Amniotic epithelial cell (primary cell): ENCODE measurements around the gene RAB27A.
A peak's percentile ranks its signal among the peaks of the same experiment; 100 is the strongest.
"Not testable (repeated sequence)": the region's sequence is repeated elsewhere in the genome, so short reads cannot be mapped to it uniquely, and the experiment has no call there.

Source experiments
- DNase-seq: peaks from one replicate; pipeline ENCODE4 v3.0.0-alpha.2; 2010; ENCODE audit warnings: low read depth

The RAB27A gene

DNA sequence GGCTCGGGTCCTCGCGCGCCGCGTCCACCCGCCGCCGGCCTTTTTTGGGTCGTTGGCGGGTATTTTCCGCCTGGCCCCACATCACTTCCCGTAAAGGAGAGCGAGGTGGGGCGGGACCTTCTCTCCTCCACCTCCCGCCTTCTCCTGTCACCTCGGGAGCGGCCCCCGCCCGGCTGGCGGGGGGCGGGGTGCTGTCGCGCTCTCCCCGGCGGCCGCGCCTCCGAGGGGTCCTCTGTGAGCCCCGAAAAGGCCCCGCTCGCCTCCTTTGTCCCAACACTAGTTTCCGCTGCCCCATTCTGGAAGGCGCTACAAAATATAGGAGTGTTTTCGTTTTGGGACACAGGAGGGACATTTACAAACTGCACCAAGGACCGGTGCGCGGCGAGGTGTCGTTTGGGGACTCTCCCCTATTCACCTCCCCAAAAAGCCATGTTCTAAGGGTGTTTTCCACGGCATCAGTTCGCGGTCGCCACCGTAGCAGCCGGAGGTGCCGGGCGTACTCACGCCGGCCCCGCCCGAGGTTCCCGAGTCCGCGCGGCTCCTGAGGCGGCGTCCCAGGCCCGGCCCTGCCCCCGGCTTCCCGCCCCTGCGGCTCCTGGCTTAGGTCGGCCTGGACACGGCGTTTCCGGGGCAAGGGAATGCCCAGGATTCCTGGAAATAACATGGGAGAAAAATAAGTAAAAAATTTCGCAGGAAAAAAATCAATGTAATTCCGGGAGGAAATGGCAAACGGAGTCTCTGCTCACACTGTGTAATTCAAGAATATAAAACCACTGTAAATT is at the start of gene RAB27A:
TSS of gene RAB27A (minus strand) at position 68 of the 782 bp plus-strand sequence. CDS start 54,879 bp downstream, outside the sequence.
- DNase-seq, result peak; percentile 73

DNA sequence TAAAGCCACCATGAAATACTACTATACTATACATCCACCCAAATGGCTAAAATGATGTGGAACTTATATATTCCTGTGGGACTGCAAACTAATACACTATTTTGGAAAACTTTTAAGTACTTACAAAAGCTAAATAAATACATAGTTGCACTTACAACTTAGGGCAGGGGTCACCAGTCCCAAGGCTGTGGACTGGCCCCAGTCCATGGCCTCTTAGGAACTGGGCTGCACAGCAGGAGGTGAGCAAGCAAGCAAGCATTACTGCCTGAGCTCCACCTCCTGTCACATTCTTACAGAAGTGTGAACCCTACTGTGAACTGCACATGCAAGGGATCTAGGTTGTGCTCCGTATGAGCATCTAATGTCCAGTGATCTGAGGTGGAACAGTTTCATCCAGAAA is 47.5 kb upstream of the RAB27A start:
- DNase-seq, result no peak

DNA sequence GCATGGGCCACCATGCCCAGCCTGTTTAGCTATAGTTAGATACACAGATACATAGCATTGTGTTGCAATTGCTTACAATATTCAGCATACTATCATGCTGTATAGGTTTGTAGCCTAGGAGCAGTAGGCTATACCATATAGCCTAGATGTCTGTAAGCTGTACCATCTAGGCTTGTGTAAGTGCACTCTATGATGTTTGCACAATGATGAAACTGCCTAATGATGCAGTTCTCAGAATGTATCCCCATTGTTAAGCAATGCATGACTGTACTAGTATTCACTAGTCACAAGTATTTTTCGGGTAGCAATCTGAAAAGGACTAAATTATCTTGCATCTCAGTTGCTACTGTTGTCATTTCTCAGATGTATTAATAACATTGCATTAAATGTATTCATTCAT is 45.4 kb upstream of the RAB27A start:
- DNase-seq, result peak; percentile 78

DNA sequence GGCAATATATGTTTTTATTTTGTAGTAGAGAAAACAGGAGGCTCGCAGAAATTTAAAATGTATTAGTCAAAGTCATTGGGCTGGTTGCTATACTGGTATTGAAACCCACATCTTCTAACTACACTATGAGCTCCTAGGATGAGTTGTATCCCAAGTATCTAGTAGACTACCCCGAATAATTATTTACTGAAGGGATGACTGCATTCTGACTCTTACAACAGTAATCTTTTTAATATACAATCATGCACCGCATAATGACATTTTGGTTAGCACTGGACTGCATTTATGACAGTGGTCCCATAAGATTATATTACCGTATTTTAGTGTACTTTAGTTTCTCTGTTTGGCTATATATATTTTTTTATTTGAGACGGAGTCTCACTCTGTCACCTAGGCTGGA is 44.8 kb upstream of the RAB27A start:
- no peak for DNase-seq

DNA sequence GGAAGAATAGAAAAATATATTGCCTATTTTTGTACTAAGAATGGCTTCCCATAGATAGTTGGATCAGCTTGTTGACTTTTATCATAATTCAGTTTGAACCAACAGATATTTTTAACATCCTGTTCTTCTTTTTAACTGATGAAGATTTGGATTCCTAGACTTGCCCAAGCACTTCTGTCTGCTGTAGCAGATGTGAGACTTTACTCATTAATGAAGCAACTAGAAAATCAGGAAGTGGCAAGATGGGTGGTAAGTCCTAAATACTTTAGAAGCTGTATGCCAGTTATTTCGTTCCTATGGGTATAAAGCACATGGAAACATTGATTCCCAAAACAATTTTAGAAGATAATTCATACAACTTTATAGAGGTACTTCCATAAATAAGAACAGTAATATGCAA is 37.8 kb upstream of the RAB27A start:
- DNase-seq, result no peak

DNA sequence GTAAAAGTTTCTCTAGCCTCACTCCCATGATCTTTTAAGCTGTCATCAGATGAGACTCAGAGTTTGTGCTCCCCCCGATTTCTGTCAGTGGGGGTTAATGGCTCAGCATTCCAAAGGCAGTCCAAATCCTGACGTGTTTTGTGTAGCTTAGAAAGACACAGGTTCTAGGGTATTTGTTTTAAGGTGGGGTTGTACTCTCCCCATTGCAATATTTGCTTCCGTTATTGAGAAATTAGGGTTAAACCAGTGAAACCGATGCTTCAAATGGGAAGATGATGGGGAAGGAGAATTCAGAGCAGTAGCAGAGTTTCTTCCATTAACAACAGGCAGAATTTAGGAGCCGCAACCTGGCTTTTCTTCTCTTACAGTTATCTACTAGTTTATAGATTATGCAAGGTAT is 32.9 kb upstream of the RAB27A start:
- DNase-seq, result no peak

DNA sequence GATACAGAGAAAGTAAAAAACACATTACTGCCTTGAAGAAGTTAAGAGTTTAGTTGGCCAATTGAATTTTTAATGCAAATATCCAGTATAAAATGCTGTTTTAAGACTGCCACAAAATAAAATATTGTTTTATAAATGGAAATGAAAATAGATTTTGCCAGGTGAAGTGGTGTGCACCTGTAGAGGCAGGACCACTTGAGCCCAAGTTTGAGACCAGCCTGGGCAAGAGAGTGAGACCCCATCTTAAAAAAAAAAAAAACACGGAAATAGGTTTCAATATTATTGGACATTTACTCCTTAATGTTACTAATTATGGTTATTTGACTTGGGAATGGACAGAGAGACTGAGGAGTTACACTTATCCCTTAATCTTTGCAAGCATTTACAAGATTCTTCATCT is 31.4 kb upstream of the RAB27A start:
- no peak for DNase-seq

DNA sequence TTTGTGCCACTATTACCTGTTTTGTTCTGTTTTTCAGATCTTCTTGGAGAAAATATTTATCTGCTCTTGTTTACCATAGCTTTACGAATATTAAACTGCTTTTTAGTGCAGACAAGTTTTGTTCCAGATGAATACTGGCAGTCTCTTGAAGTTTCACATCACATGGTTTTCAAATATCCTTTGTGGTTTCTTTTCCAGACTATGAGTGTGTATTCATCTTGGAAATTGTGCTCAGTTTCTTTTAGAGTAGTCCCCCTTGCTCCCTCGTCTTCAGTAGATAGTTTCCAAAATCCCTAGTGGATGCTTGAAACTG is 30.6 kb upstream of the RAB27A start:
- peak; percentile 27 for DNase-seq

DNA sequence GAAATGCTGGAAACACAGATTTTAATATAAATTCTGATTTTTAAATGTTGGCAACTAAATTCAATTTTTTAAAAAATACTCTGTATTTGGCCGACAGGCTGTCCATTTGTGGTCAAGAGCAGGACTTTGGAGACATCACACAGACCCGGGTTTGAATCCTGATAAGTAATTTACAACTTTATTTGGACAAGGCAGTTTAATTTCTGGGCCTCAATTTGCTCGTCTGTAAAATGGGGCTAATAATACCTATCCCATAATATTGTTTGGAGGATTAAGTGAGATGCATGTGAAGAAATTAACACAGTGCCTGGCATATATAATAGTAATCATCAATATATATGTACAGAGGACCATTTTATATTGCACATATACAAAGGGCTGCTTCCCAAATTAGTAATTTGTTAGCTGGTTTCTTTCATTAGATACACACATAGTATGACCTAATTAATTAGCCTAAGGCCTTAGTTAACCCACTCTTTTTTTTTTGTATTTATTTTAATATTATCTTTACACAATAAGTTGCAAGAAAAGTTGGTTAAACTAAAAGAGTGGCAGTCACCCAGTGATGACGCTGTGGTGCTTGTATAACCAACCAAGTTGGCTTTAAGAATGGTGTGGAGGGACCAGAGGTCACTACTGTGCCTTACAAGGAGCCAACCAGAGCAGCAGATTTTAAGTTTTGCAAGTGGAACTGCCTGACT is 30.1 kb upstream of the RAB27A start:
- DNase-seq, result no peak

DNA sequence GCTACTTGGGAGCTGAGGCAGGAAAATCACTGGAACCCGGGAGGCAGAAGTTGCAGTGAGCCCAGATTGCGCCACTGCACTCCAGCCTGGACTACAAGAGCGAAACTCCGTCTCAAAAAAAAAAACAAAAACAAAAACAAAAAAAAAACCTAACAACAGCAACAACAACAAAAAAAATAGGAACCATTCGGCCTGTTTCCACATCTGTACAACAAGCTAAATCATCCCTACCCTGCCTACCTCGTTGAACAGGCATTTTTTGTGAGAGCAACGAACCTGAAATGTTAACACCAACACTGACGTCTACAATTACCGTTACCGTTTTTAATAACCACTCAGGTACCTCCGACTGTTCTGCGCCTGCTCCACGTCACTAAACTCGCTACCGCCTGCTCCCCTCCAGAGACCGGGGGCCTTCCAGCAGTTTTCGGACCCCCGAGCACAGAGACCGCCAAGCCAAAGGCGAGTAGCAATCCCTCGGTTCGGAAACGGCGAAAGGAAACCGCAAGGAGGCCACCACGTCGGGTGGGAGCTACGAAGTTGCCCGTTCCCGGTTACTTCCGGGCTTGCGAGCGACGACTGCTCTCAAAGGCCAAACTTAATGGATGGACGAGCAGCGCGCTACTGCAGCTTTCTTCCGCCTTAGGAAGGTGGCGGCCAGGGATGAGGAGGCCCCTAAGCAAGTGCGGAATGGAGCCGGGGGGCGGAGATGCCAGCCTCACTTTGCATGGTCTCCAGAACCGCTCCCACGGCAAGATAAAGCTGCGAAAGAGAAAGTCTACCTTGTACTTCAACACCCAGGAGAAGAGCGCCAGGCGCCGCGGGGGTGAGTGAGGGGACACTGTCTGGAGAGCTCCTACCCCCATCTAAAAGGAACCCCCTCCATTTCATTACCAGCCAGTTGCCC is 29.2 kb upstream of the RAB27A start, which contains the start of the genes PIGB and PIGBOS1:
TSS of gene PIGB (plus strand) at position 635 of the 907 bp plus-strand sequence. CDS start at position 664, 29 bp downstream.
TSS of gene PIGBOS1 (minus strand) at position 536 of the 907 bp plus-strand sequence. CDS start 1,331 bp downstream, outside the sequence.
- DNase-seq, result peak; percentile 91

DNA sequence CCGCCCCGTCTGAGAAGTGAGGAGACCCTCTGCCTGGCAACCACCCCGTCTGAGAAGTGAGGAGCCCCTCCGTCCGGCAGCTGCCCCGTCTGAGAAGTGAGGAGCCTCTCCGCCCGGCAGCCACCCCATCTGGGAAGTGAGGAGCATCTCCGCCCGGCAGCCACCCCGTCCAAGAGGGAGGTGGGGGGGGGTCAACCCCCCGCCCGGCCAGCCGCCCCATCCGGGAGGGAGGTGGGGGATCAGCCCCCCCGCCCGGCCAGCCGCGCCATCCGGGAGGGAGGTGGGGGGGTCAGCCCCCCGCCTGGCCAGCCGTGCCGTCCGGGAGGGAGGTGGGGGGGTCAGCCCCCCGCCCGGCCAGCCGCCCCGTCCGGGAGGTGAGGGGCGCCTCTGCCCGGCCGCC is 13.2 kb upstream of the RAB27A start:
- not testable (repeated sequence) for DNase-seq

DNA sequence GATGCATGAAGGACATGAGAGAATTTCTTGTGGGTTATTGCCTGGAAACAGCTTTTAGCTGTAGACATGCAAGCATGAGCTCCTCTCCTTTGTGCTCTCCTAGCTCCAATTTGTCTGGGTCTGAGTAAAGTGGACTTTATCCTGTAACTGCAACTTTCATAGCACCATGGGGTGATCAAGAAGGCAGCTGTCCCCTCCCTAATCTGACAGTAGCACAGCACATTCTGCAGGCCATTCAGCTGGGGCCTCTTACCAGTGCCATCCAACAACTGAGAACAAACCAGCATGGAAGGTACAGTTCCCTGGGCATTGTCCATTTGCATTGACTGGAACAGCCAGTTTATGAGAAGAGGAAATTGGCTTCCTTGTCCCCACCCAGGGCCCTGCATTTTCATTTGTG is 7.7 kb upstream of the RAB27A start:
- DNase-seq, result no peak

DNA sequence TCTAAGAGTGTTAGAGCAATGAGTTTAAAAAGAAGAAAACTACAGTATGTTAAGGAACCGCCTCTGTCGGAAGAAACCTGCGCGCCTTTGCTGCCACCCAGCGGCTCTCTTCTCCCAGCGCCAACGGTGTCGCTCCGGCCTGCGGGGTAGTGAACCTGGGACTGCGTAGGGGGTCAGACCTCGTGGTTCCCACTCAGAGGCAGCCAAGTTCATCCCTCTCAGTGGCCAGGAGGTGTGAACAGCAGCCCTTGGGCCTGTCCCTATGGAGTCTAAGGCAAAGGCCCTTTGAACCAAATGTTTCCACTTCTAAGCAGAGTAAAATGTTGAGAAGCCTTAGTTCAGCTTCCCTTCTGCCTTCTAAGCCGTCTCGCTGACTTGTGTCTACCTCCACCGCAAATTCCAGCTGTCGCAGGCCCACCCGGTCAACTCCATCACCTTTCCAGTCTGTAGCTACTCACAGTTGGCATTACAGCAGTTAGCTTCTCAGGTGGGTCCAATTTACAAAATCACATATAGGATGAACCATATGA is 980 bp upstream of the RAB27A start:
- peak; percentile 76 for DNase-seq

DNA sequence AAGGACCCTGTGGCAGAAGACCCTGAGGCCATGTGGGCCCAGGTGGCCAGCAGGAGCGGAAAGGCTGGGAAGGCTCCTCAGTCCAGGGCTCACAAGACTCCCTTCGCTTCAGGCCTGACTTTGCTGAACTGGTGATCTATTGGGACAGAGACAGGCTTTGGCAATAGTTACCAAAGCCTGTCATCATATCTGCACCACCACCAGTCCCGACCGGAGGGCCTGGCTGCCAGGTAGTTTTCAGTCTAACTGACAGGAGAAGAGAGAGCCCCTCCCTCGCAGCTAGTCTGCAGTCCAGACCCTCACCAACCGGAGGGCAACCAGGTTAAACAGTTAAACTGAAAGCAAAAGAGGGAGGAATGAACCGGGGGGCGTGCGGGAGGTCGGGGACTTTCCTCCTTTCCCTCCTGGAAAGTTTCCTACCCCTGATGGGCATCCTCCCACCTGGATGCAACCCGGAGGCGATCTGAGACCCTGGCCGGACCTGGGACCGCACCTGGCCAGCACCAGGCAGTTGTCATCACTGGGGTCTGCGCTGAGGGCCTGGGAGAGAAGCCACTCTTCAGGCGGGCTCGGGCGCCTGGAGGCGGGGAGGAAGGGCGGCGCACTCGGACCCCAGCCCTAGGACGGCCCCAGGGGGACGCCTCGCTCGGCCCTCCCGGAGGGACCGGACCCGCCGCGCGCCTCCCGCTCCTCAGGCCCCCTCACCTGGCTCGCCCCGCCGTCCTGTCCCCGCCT is 435 bp downstream of the RAB27A start:
- peak; percentile 61 for DNase-seq

DNA sequence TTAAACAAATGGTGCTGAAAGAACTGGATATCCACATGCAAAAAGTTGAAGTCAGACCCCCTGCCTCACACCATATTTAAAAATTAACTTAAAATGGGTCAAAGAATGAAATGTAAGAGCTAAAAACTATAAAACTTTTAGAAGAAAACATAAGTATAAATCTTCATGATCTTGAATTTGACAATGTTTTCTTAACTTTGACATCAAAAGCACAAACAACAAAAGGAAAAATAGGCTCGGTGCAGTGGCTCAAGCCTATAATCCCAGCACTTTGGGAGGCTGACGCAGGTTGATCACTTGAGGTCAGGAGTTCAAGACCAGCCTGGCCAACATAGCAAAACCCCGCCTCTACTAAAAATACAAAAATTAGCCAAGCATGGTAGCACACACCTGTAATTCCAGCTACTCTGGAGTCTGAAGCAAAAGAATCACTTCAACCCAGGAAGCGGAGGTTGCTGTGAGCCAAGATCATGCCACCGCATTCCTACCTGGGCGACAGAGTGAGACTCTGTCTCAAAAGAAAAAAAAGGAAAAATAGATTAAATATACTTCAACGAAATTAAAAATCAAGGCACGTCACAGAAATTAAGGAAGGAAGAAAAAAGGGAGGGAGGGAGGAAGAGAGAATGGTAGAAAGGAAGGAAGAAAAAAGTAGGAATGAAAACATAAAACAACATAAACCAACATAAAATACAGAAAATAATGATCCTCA is 1.5 kb downstream of the RAB27A start:
- DNase-seq, result no peak

DNA sequence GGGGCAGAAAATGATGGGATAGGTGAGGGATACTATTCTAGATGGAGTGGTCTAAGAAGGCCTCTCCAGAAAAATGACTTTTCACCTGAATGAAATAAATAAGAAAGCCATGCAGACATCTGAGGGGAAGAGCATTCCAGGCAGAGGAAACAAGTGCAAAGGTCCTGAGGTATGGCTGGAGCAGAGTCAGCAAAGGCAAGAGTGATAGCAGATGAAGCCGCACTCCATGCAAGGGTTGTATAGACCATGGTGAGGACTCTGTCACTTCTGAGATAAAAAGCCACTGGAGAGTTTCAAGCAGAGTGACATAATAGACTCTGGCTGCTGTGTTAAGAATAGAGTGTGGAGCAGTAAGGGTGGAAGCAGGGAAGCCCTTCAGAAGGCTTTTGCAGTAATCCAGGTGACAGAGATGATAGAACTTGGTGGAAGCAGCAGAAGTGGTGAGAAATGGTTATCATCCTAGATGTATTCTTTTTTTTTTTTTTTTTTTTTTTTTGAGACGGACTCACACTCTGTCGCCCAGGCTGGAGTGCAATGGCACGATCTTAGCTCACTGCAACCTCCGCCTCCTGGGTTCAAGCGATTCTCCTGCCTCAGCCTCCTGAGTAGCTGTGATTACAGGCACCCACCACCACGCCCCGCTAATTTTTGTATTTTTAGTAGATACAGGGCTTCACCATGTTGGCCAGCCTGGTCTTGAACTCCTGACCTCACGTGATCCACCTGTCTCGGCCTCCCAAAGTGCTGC is 3.0 kb downstream of the RAB27A start:
- DNase-seq, result not testable (repeated sequence)

DNA sequence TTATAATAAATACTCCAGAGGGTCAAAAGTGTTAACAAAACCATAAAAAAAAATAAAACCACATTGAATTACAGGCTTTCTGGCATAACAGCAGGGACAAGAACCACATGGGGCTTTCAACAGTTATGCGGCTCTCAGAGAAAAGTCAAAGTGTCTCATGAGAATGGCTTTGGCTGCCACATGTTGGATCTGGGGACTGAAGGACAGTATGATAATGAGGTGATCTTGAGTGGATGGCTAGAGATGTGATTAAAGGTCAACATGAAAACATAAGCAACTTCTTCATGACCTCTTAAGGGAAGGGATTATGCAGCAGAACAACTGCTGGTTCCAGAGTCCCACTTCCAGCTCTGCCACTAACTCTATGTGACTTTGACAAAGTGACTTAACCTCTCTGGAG is 5.2 kb downstream of the RAB27A start:
- DNase-seq, result no peak

DNA sequence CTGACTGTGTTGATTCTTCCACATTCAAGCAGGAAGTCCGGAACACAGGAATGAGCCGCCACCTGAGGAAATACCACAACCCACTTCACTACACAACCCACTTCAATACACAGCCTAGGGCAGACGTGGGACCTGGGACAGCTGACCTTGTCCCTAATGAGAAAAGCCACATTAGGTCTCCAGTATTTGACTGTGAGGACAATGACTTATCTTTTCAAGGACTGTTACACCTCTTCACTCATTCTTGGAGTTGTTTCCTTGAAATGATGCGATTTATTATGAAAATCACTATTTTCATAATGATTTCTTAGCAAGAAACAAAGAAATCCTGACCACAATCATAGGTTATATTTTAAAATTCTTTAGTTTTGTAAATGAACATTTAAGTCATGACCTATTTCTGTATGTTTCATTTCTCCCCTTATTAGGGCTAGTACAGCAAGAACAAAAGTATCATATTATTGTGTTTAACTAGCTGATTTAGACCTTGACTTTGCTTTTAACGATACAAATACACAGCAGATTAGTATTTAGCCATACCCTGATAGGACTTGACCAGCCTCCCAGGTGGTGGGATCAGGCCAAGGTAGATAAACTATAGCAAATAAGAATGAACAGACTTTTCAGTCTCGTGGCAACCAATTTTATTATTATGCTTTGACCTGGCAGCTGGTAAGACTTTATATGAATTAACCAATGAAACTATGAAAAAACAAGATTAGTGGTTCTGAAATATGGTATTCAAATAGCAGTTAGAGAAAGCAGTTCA is 6.0 kb downstream of the RAB27A start:
- DNase-seq, result no peak

DNA sequence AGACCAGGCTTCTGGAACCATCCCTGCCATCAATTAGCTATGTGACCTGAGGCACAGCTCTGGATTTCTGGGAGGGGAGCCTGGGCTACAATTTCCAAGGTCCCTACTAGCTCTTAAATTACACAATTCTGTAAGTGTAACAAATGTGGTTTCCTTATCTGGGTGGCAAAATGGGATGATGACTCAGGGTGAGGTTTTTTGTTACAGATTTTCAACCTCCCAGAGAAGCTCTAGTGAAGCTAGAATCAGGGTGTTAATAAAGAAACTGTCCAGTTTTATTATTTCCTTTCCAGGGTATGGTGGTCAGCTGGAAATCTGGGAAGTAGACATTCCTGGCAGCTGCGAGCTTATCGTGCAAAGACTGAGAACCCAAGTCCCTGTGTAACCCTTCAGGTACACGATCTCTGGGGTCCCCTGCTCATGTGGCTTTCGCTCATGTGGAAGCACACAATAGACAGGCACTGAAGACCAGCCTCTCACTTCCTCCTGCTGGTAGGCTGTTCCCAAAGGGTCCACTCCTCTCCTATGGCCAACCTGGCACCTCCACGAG is 7.3 kb downstream of the RAB27A start:
- DNase-seq, result peak; percentile 92
